Measurements from ENCODE around the gene ASB10. TPM values are rescaled to one million over a fixed set of nuclear protein-coding genes. Genes with fewer than 3 reads are reported as not detected.

Gene ASB10
- total RNA-seq, 1 donor from 2014 or later, result not detected

GRCh38 chr7:151232091-151232916, 45.3 kb upstream of the ASB10 start, which contains the start of gene CHPF2:
Gene CHPF2 (plus strand): TSS chr7:151232483. CDS start chr7:151234012, 1,529 bp downstream.
- no peaks in the 10 kb centered on the region for H3K9me3 ChIP-seq
- peaks cover 27% of the 10 kb centered on the region in 2 donors for H3K36me3 ChIP-seq
- intact Hi-C loops (cut with DNase I), result loop anchor here (1.0 kb wide), 2 partner anchors 17 to 109 kb away; partner anchors contain the start of gene NUB1
- no peaks in the 10 kb centered on the region for H3K27me3 ChIP-seq
- H3K4me1 ChIP-seq, result peaks cover 7 to 8% of the 10 kb centered on the region in 2 donors
- no peak for TF ChIP-seq CTCF (IDR thresholded peaks at IDR 0.05)
- peak; percentile 72 to 95 for DNase-seq (ENCODE audit: low spot score in 2 of 2)
- peak within 1 kb of the TSS; percentile 91 to 99 for H3K4me3 ChIP-seq
- peak within 1 kb of the TSS; percentile 93 for H3K27ac ChIP-seq

GRCh38 chr7:151231080-151231479, 44.0 kb upstream of the ASB10 start:
- TF ChIP-seq CTCF (IDR thresholded peaks at IDR 0.05), result no peak
- no peak overlapping the region for H3K27ac ChIP-seq
- no peaks in the 10 kb centered on the region for H3K9me3 ChIP-seq
- H3K27me3 ChIP-seq, result no peaks in the 10 kb centered on the region
- intact Hi-C loops (cut with DNase I), result no loop called here
- peak overlapping the region in 1 of 2 donors; percentile 91 for H3K4me3 ChIP-seq
- H3K4me1 ChIP-seq, result peaks cover 10 to 12% of the 10 kb centered on the region in 2 donors
- DNase-seq (ENCODE audit: low spot score in 2 of 2), result no peak
- H3K36me3 ChIP-seq, result peaks cover 15 to 16% of the 10 kb centered on the region in 2 donors

GRCh38 chr7:151229249-151229648, 42.2 kb upstream of the ASB10 start:
- Histone ChIP-seq H3K4me1 (peaks cover 15 to 16% of the 10 kb centered on the region in 2 donors), H3K27me3 (no peaks in the 10 kb centered on the region), H3K36me3 (peaks cover 4 to 6% of the 10 kb centered on the region in 2 donors), H3K27ac (no peak overlapping the region), H3K4me3 (no peak overlapping the region), H3K9me3 (no peaks in the 10 kb centered on the region)
- DNase-seq (ENCODE audit: low spot score in 2 of 2), result no peak
- intact Hi-C loops (cut with DNase I), result loop anchor here (5.0 kb wide), 1 partner anchor 73 kb away; no protein-coding TSS in a partner anchor
- no peak for TF ChIP-seq CTCF (IDR thresholded peaks at IDR 0.05)

- Histone ChIP-seq H3K27me3 (no peaks in the 10 kb centered on the region), H3K4me1 (peaks cover 7 to 12% of the 10 kb centered on the region in 2 donors), H3K9me3 (no peaks in the 10 kb centered on the region), H3K27ac (peak overlapping the region; percentile 63 to 72), H3K36me3 (peaks cover 13 to 16% of the 10 kb centered on the region in 2 donors), H3K4me3 (peak overlapping the region; percentile 79 to 94)
- no peak for TF ChIP-seq CTCF (IDR thresholded peaks at IDR 0.05)
- intact Hi-C loops (cut with DNase I), result loop anchor here (5.0 kb wide), 1 partner anchor 74 kb away; no protein-coding TSS in a partner anchor
- DNase-seq (ENCODE audit: low spot score in 2 of 2), result no peak
These were observed 41.2 kb upstream of the ASB10 start for GRCh38 chr7:151228024-151228866.
